IMR-90 (cell line): ENCODE data around the gene LRRC36. TPM values are rescaled to one million over a fixed set of nuclear protein-coding genes. Genes with fewer than 3 reads are reported as not detected.

Source experiments
- ATAC-seq: fragments of 200-7000 bp; cut with Tn5 transposase; 2 replicates; pipeline ENCODE4 v1.9.1; 2020; ENCODE audit warnings: low read depth, mild to moderate bottlenecking, moderate library complexity
- BruUV-seq: library from RNA; stranded (reverse); fragments of 400-500 nt; replicated peaks from 2 replicates; lab custom pipeline; 2021; lab: Mats Ljungman, UMichigan
- CTCF ChIA-PET: fragments of 300-600 bp; formaldehyde crosslinking; extraction: SDS; loops from one replicate; lab custom pipeline; 2021; ENCODE audit warnings: antibody characterized with exemption; lab: Yijun Ruan, JAX
- POLR2A ChIA-PET: fragments of 300-600 bp; sonication (Branson Sonifier 250); formaldehyde crosslinking; loops from one replicate; lab custom pipeline; 2022; ENCODE audit warnings: antibody characterized with exemption; ENCODE audit not compliant: unreplicated experiment; lab: Charles Lee
- DNase-seq: peaks from one replicate; pipeline ENCODE4 v3.0.0; 2013
- H2AFZ ChIP-seq: replicated peaks from 2 replicates; pipeline ENCODE3; 2013; ENCODE audit warnings: low read length, mild to moderate bottlenecking; ENCODE audit not compliant: poor library complexity
- H2AK5ac ChIP-seq: 2 replicates; pipeline ENCODE4 v1.6.1; 2013; ENCODE audit warnings: low read depth, low read length, inconsistent platforms
- H2AK9ac ChIP-seq: replicated peaks from 2 replicates; pipeline ENCODE3; 2013; ENCODE audit warnings: mild to moderate bottlenecking, low read depth, low read length, moderate library complexity; ENCODE audit not compliant: poor library complexity
- H2BK120ac ChIP-seq: 2 replicates; pipeline ENCODE4 v1.6.1; 2013; ENCODE audit warnings: low read depth, low read length, inconsistent platforms
- H2BK15ac ChIP-seq: 3 replicates; pipeline ENCODE4 v1.6.1; 2013; ENCODE audit warnings: low read depth, low read length, inconsistent platforms
- H2BK20ac ChIP-seq: 2 replicates; pipeline ENCODE4 v1.6.1; 2013; ENCODE audit warnings: low read depth, mild to moderate bottlenecking, inconsistent platforms, low read length, moderate library complexity
- H2BK5ac ChIP-seq: 2 replicates; pipeline ENCODE4 v1.6.1; 2013; ENCODE audit warnings: mild to moderate bottlenecking, low read depth, low read length, inconsistent platforms; ENCODE audit not compliant: poor library complexity, severe bottlenecking
- H3K14ac ChIP-seq: replicated peaks from 2 replicates; pipeline ENCODE4 v1.6.1; 2013; ENCODE audit warnings: low read depth, low read length, inconsistent platforms
- H3K18ac ChIP-seq: 2 replicates; pipeline ENCODE4 v1.6.1; 2013; ENCODE audit warnings: low read depth, low read length, control low read depth
- H3K23ac ChIP-seq: 2 replicates; pipeline ENCODE4 v1.6.1; 2013; ENCODE audit warnings: low read depth, low read length, inconsistent platforms
- H3K27ac ChIP-seq: 2 replicates; pipeline ENCODE4 v1.5.1; 2013; ENCODE audit warnings: mild to moderate bottlenecking, control low read depth, low read length; ENCODE audit not compliant: insufficient read depth
- H3K27me3 ChIP-seq: 2 replicates; pipeline ENCODE4 v1.6.1; 2013; ENCODE audit warnings: low read length; ENCODE audit not compliant: control insufficient read depth, insufficient read depth
- H3K36me3 ChIP-seq: 2 replicates; pipeline ENCODE4 v1.6.1; 2013; ENCODE audit warnings: low read length, mixed read lengths; ENCODE audit not compliant: control insufficient read depth, insufficient read depth
- H3K4ac ChIP-seq: 2 replicates; pipeline ENCODE4 v1.6.1; 2013; ENCODE audit warnings: low read depth, low read length, inconsistent platforms
- H3K4me1 ChIP-seq: 2 replicates; pipeline ENCODE4 v1.6.1; 2013; ENCODE audit warnings: low read length, mixed read lengths; ENCODE audit not compliant: control insufficient read depth, insufficient read depth
- H3K4me2 ChIP-seq: 2 replicates; pipeline ENCODE4 v1.6.1; 2013; ENCODE audit warnings: low read depth, mild to moderate bottlenecking, control low read depth, low read length, moderate library complexity
- H3K4me3 ChIP-seq: 2 replicates; pipeline ENCODE4 v1.5.1; 2013; ENCODE audit warnings: low read depth, mild to moderate bottlenecking, control low read depth, low read length, moderate library complexity; ENCODE audit not compliant: insufficient read depth
- H3K56ac ChIP-seq: 2 replicates; pipeline ENCODE4 v1.6.1; 2013; ENCODE audit warnings: low read length, inconsistent platforms; ENCODE audit not compliant: insufficient read depth; ENCODE audit errors: extremely low read depth
- H3K79me1 ChIP-seq, 2 experiments: 2 replicates each; pipeline ENCODE4 v1.6.1; 2013; ENCODE audit warnings: low read length in 2 of 2, inconsistent platforms in 1 of 2, low read depth in 1 of 2
- H3K9ac ChIP-seq: 2 replicates; pipeline ENCODE4 v1.6.1; 2013; ENCODE audit warnings: low read depth, low read length, control low read depth
- H3K9me1 ChIP-seq: 2 replicates; pipeline ENCODE4 v1.6.1; 2013; ENCODE audit warnings: low read length, inconsistent platforms; ENCODE audit not compliant: insufficient read depth
- H3K9me3 ChIP-seq: 2 replicates; pipeline ENCODE4 v1.6.1; 2013; ENCODE audit warnings: low read length; ENCODE audit not compliant: control insufficient read depth, insufficient read depth
- H4K20me1 ChIP-seq: 2 replicates; pipeline ENCODE4 v1.6.1; 2013; ENCODE audit warnings: low read length, inconsistent platforms; ENCODE audit not compliant: insufficient read depth
- H4K5ac ChIP-seq: 2 replicates; pipeline ENCODE4 v1.6.1; 2013; ENCODE audit warnings: mild to moderate bottlenecking, low read depth, low read length, control low read depth
- H4K8ac ChIP-seq, 2 experiments: 2 replicates each; pipeline ENCODE4 v1.6.1; 2013; ENCODE audit warnings: low read depth in 2 of 2, low read length in 2 of 2, control low read depth in 1 of 2, inconsistent platforms in 1 of 2
- H4K91ac ChIP-seq: 2 replicates; pipeline ENCODE4 v1.6.1; 2013; ENCODE audit warnings: low read depth, low read length, inconsistent platforms; ENCODE audit not compliant: insufficient read depth
- BHLHE40 ChIP-seq: fragments of 150-350 bp; IDR thresholded peaks from 2 replicates; pipeline ENCODE4 v1.6.1; 2016; ENCODE audit warnings: mild to moderate bottlenecking, low read depth, low read length
- CEBPB ChIP-seq: IDR thresholded peaks from 2 replicates; pipeline ENCODE4 v1.6.1; 2012; ENCODE audit warnings: low read depth, low read length, improper control_type of control experiment
- FOS ChIP-seq: fragments of 150-350 bp; IDR thresholded peaks from 2 replicates; pipeline ENCODE4 v1.6.1; 2016; ENCODE audit warnings: low read depth, low read length
- MAFK ChIP-seq: IDR thresholded peaks from 2 replicates; pipeline ENCODE4 v1.6.1; 2012; ENCODE audit warnings: low read depth, low read length, improper control_type of control experiment
- RCOR1 ChIP-seq: IDR thresholded peaks from 2 replicates; pipeline ENCODE4 v1.6.1; 2012; ENCODE audit warnings: mild to moderate bottlenecking, low read length, improper control_type of control experiment; ENCODE audit not compliant: insufficient replicate concordance
- RFX5 ChIP-seq: IDR thresholded peaks from 2 replicates; pipeline ENCODE4 v1.8.0; 2012; ENCODE audit warnings: low read depth, mild to moderate bottlenecking, low read length, moderate library complexity
- USF2 ChIP-seq: fragments of 150-350 bp; IDR thresholded peaks from 2 replicates; pipeline ENCODE4 v1.6.1; 2017; ENCODE audit warnings: mild to moderate bottlenecking, antibody characterized with exemption, low read length, low read depth
- WGBS, 2 experiments: methylation state at CpG; one replicate each; pipeline versions ENCODE4 v1.1.5 to v1.1.7; 2013; ENCODE audit warnings: missing lambda C conversion rate in 2 of 2; ENCODE audit not compliant: insufficient read length in 1 of 2; ENCODE audit errors: extremely low coverage in 2 of 2; 5-methylcytosine and 5-hydroxymethylcytosine counted together
- dilution Hi-C: fragments of 300-500 bp; cut with HindIII; formaldehyde crosslinking; loops from one replicate; pipeline ENCODE4 v1.14.3; 2018; ENCODE audit warnings: low sequenced_read_pairs; ENCODE audit not compliant: unreplicated experiment
- in situ Hi-C: fragments of 300-500 bp; cut with MboI; formaldehyde crosslinking; loops from 3 replicates; pipeline ENCODE4 v1.14.3; 2019; ENCODE audit warnings: low sequenced_read_pairs, inconsistent platforms, mixed read lengths
- intact Hi-C: fragments of 100-400 bp; cut with micrococcal nuclease; formaldehyde crosslinking; loops from 2 replicates; pipeline ENCODE4 v1.10.0; 2022
- polyA plus RNA-seq, 3 experiments: library from polyadenylated mRNA; depleted of rRNA; stranded (reverse); fragments of >200 nt; gene quantifications; 2 replicates each; pipeline ENCODE4 v1.2.3, GENCODE V29; 2012; ENCODE audit warnings: low replicate concordance in 1 of 3
- total RNA-seq: library from RNA; depleted of rRNA; stranded (reverse); fragments of >200 nt; gene quantifications from 2 replicates; pipeline ENCODE4 v1.2.3, GENCODE V29; 2012
- TF ChIP-seq, protein P1 (sequence below): fragments of 150-350 bp; IDR thresholded peaks from 2 replicates; pipeline ENCODE4 v1.6.1; 2016; ENCODE audit warnings: low read depth, mild to moderate bottlenecking, low read length, moderate library complexity, borderline replicate concordance
- TF ChIP-seq, protein P2 (sequence below): conservative IDR thresholded peaks from 2 replicates; pipeline ENCODE4 v1.5.1; 2012; ENCODE audit warnings: mild to moderate bottlenecking, low read depth, low read length, improper control_type of control experiment

LRRC36 gene
- total and polyA plus RNA-seq, 2 of the 4 experiments (the other 2 are of a cell fraction), result 0.18 to 0.29 TPM

DNA sequence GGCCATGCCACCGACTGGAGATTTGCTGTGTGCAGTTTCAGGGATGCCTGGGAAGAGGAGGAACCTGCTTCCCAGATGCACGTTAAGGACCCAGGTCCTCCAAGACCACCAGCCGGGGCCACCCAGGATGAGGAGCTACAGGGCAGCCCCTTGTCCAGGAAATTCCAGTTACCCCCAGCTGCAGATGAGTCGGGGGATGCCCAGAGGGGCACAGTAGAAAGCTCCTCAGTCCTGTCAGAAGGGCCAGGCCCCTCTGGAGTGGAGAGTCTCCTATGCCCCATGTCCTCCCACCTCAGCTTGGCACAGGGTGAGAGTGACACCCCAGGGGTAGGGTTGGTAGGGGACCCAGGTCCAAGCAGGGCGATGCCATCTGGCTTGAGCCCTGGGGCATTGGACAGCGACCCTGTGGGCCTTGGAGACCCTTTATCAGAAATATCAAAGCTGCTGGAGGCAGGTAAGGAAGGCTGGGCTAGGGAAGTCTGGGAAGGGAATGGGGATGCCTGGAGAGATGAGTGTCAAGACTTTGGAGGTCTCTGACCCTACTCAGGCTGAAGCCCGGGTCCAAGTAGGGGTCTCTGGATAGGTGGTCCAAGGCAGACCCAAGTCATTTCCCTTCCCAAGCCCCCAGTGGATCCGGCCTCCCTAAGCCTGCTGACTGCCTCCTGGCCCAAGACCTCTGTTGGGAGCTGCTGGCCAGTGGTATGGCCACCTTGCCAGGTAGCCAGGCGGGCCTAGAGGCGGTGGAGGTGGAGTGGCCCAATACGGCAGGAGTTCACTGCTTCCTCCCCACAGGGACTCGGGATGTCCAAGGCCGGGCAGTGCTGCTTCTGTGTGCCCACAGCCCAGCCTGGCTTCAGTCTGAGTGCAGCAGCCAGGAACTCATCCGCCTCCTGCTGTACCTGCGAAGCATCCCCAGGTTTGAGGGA lies 46.3 kb upstream of the LRRC36 start (continued):
- TF ChIP-seq BHLHE40 (no peak), FOS (no peak)

DNA sequence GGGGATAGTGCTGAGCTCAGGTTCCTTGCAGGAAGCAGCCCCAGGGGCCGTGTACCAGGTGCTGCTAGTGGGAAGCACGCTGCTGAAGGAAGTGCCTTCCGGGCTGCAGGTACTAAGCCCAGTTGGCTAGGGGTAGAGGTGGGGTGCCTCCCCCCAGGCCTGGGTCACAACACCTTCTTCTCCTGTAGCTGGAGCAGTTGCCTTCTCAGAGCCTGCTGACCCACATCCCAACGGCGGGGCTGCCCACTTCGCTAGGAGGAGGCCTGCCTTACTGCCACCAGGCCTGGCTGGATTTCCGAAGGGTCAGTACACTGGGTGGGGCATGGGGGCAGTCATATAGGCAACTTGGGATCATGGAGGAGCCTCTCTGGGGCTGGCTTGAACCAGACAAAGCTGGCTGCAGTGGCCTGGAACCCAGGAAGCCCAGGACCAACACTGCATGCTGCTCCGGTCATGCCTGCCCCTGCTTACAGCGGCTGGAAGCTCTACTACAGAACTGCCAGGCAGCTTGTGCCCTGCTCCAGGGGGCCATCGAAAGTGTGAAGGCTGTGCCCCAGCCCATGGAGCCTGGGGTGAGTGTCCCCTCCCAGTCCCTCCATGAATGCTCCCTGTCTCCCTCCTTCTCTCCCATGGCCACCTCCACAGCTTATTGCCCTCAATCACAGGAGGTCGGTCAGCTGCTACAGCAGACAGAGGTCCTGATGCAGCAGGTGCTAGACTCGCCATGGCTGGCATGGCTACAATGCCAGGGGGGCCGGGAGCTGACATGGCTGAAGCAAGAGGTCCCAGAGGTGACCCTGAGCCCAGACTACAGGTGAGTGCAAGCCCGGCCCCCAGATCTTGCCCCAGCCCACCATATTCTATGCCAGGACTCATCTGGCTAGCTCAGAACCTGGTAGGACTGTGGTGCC lies 44.8 kb upstream of the LRRC36 start:
- WGBS, 2 experiments, result 96% methylated on average over 4 of the region's 14 CpGs; no CpG with 5 or more reads in 1 of the 2 experiments
- Histone ChIP-seq H3K9ac (no peak overlapping the region), H4K91ac (no peak overlapping the region), H3K27ac (no peak overlapping the region), H3K4me3 (no peak overlapping the region), H2BK15ac (no peak overlapping the region), H2AK9ac (no peak overlapping the region), H3K36me3 (no peaks in the 10 kb centered on the region), H4K8ac (no peak overlapping the region), H3K79me1 (peaks cover 0 to 18% of the 10 kb centered on the region in 2 experiments; a peak in 3 of 4 replicates), H3K14ac (no peak overlapping the region), H3K56ac (no peak overlapping the region), H3K18ac (no peak overlapping the region), H3K4me1 (peaks cover 20% of the 10 kb centered on the region), H2BK5ac (no peak overlapping the region), H2BK20ac (no peak overlapping the region), H2AFZ (no peak overlapping the region), H3K9me3 (no peaks in the 10 kb centered on the region), H4K20me1 (0 out of 2 replicates have a peak, but pooled peaks cover 4% of the 10 kb centered on the region), H3K4ac (no peak overlapping the region), H2BK120ac (no peak overlapping the region), H3K23ac (no peak overlapping the region), H4K5ac (no peak overlapping the region), H3K4me2 (no peak overlapping the region), H3K9me1 (peaks cover 22% of the 10 kb centered on the region), H3K27me3 (no peaks in the 10 kb centered on the region), H2AK5ac (no peak overlapping the region)
- intact Hi-C loops (no loop called here), dilution Hi-C loops (no loop called here), in situ Hi-C loops (no loop called here)
- ATAC-seq (no peak), DNase-seq (no peak)
- no TSS peak for BruUV-seq
- ChIA-PET CTCF (no interaction called here), POLR2A (no interaction called here)
- TF ChIP-seq RFX5 (no peak), USF2 (no peak), CEBPB (no peak), MAFK (no peak), RCOR1 (no peak), BHLHE40 (no peak)
- TF ChIP-seq, protein P1, sequence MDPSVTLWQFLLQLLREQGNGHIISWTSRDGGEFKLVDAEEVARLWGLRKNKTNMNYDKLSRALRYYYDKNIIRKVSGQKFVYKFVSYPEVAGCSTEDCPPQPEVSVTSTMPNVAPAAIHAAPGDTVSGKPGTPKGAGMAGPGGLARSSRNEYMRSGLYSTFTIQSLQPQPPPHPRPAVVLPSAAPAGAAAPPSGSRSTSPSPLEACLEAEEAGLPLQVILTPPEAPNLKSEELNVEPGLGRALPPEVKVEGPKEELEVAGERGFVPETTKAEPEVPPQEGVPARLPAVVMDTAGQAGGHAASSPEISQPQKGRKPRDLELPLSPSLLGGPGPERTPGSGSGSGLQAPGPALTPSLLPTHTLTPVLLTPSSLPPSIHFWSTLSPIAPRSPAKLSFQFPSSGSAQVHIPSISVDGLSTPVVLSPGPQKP, result no peak
- TF ChIP-seq, protein P2, sequence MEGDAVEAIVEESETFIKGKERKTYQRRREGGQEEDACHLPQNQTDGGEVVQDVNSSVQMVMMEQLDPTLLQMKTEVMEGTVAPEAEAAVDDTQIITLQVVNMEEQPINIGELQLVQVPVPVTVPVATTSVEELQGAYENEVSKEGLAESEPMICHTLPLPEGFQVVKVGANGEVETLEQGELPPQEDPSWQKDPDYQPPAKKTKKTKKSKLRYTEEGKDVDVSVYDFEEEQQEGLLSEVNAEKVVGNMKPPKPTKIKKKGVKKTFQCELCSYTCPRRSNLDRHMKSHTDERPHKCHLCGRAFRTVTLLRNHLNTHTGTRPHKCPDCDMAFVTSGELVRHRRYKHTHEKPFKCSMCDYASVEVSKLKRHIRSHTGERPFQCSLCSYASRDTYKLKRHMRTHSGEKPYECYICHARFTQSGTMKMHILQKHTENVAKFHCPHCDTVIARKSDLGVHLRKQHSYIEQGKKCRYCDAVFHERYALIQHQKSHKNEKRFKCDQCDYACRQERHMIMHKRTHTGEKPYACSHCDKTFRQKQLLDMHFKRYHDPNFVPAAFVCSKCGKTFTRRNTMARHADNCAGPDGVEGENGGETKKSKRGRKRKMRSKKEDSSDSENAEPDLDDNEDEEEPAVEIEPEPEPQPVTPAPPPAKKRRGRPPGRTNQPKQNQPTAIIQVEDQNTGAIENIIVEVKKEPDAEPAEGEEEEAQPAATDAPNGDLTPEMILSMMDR, result no peak
